NCI-H748 treated with DMSO at 0.1 percent for 48 hours (cell line): ENCODE measurements around the gene MATK.
"Not testable (repeated sequence)": the region's sequence is repeated elsewhere in the genome, so short reads cannot be mapped to it uniquely, and the experiment has no call there.

Source experiments
- DNase-seq: peaks from one replicate; lab custom pipeline; 2025; lab: John Stamatoyannopoulos, UW

MATK gene

GRCh38 chr19:3785938-3786824, at the start of gene MATK:
MATK (minus strand) TSS chr19:3786381; CDS start chr19:3785135, 1,246 bp downstream.
- DNase-seq, result no peak

- DNase-seq, result no peak
Measured at GRCh38 chr19:3835055-3835435, 48.9 kb upstream of the MATK start.

GRCh38 chr19:3834349-3835054, 48.3 kb upstream of the MATK start:
- no peak for DNase-seq

- no peak for DNase-seq
Measured at GRCh38 chr19:3833578-3834348, 47.6 kb upstream of the MATK start.

- no peak for DNase-seq
Measured at GRCh38 chr19:3832001-3832400, 45.8 kb upstream of the MATK start.

- DNase-seq, result no peak
Measured at GRCh38 chr19:3831601-3832000, 45.4 kb upstream of the MATK start.

- no peak for DNase-seq
Measured at GRCh38 chr19:3830621-3831589, 44.7 kb upstream of the MATK start.

- no peak for DNase-seq
Measured at GRCh38 chr19:3827306-3827705, 41.1 kb upstream of the MATK start.

GRCh38 chr19:3826163-3826562, 40.0 kb upstream of the MATK start:
- DNase-seq, result no peak

GRCh38 chr19:3825286-3825956, 39.2 kb upstream of the MATK start:
- no peak for DNase-seq

GRCh38 chr19:3823350-3823713, 37.2 kb upstream of the MATK start:
- DNase-seq, result no peak

GRCh38 chr19:3822683-3823349, 36.6 kb upstream of the MATK start:
- no peak for DNase-seq

GRCh38 chr19:3821857-3822364, 35.7 kb upstream of the MATK start:
- no peak for DNase-seq

GRCh38 chr19:3821156-3821555, 35.0 kb upstream of the MATK start:
- DNase-seq, result no peak

- no peak for DNase-seq
Measured at GRCh38 chr19:3819989-3820388, 33.8 kb upstream of the MATK start.

- DNase-seq, result no peak
Measured at GRCh38 chr19:3818918-3819317, 32.7 kb upstream of the MATK start.

GRCh38 chr19:3818466-3818865, 32.3 kb upstream of the MATK start:
- no peak for DNase-seq

- DNase-seq, result no peak
Measured at GRCh38 chr19:3817761-3818160, 31.6 kb upstream of the MATK start.

GRCh38 chr19:3816566-3817218, 30.5 kb upstream of the MATK start:
- DNase-seq, result no peak

GRCh38 chr19:3816148-3816547, 30.0 kb upstream of the MATK start:
- not testable (repeated sequence) for DNase-seq
